ENCODE measurements around the gene RANBP17.

DNA sequence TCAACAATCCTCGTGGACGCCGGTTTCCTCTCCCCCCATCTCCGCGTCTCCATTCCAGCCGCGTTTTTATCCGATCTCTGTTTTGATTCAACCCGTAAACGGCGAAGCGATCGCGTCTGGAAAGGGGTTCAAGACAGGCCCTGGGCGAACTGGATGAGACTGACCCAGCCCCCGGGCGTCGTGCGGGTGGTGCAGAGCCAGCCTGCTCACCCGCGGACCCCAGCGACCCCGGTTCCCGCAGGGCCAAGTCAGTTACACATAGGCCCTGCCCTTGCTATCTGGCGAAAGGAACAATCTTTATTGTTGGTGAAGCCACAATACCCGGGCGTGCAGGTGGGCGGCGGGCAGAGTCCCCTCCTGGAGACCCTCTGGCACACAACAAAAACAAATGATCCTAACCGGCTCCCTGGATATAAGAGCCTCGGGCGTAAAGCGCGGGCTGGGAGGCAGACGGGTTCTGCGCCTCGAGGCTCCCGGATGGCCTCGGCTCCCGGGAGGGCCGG lies 449.1 kb downstream of the RANBP17 start:
- TF ChIP-seq, protein P1, sequence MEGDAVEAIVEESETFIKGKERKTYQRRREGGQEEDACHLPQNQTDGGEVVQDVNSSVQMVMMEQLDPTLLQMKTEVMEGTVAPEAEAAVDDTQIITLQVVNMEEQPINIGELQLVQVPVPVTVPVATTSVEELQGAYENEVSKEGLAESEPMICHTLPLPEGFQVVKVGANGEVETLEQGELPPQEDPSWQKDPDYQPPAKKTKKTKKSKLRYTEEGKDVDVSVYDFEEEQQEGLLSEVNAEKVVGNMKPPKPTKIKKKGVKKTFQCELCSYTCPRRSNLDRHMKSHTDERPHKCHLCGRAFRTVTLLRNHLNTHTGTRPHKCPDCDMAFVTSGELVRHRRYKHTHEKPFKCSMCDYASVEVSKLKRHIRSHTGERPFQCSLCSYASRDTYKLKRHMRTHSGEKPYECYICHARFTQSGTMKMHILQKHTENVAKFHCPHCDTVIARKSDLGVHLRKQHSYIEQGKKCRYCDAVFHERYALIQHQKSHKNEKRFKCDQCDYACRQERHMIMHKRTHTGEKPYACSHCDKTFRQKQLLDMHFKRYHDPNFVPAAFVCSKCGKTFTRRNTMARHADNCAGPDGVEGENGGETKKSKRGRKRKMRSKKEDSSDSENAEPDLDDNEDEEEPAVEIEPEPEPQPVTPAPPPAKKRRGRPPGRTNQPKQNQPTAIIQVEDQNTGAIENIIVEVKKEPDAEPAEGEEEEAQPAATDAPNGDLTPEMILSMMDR (conservative IDR thresholded peaks at IDR 0.05; ENCODE audit: low read depth in 2 of 2), result no peak
- no peak for TF ChIP-seq ZNF331 (CRISPR knock-in tag; IDR thresholded peaks at IDR 0.05; ENCODE audit: low read depth)
- TF ChIP-seq POLR2AphosphoS5 (IDR thresholded peaks at IDR 0.05; ENCODE audit: low read depth), result no peak
- TF ChIP-seq, protein P2, sequence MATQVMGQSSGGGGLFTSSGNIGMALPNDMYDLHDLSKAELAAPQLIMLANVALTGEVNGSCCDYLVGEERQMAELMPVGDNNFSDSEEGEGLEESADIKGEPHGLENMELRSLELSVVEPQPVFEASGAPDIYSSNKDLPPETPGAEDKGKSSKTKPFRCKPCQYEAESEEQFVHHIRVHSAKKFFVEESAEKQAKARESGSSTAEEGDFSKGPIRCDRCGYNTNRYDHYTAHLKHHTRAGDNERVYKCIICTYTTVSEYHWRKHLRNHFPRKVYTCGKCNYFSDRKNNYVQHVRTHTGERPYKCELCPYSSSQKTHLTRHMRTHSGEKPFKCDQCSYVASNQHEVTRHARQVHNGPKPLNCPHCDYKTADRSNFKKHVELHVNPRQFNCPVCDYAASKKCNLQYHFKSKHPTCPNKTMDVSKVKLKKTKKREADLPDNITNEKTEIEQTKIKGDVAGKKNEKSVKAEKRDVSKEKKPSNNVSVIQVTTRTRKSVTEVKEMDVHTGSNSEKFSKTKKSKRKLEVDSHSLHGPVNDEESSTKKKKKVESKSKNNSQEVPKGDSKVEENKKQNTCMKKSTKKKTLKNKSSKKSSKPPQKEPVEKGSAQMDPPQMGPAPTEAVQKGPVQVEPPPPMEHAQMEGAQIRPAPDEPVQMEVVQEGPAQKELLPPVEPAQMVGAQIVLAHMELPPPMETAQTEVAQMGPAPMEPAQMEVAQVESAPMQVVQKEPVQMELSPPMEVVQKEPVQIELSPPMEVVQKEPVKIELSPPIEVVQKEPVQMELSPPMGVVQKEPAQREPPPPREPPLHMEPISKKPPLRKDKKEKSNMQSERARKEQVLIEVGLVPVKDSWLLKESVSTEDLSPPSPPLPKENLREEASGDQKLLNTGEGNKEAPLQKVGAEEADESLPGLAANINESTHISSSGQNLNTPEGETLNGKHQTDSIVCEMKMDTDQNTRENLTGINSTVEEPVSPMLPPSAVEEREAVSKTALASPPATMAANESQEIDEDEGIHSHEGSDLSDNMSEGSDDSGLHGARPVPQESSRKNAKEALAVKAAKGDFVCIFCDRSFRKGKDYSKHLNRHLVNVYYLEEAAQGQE (IDR thresholded peaks at IDR 0.05; ENCODE audit: unreplicated experiment), result no peak

Measured in GM23338 (cell line).